ENCODE data around the gene IRAK1.

IRAK1 gene

DNA sequence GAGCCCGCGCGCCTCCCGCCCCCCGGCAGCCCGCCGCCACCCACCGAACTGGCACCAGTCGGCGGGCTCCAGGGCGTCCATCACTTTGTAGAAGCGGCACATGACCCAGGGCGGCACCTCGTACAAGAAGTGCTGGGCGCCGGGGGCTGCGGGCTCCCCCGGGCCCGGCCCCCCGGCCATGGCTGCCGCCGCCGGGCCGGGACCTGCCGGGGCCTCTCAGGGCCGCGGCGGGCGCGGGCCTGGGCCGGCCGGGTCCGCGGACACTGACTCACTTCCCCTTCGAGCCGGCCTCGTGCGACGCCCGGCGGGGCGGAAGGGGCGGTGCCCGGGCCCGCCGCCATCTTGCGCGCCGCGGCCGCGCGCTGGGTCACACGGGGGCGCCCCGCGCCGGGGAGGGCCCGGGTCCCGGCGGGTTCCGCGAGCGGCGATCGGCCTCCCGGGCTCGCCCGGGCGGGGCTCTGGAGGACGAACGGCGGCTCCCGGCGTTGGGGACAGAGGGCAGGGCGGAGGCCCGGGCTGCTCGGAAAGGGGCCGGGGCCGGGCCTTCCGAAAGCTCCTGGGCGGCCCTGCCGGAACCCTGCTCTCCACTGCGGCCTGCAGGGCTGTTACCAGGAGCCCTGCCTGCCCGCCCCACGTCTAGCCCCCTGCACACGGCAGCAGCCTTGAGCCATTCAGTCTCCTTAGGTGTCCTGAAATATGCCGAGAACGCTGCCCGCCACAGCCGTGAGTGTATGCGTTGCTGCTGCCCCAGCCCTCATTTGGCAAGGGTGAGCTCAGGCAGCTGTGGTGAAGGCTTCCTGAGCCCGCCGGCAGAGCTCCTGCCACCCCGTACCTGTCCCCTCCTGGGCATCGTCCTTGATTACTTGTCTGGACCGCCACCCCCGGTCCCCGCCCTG is at the start of gene IRAK1:
Gene IRAK1, minus strand, starts transcription at position 270 of the 896 bp plus-strand sequence. Its CDS starts 90 bp downstream, at position 180.
- DNase-seq = peak; percentile 62

DNA sequence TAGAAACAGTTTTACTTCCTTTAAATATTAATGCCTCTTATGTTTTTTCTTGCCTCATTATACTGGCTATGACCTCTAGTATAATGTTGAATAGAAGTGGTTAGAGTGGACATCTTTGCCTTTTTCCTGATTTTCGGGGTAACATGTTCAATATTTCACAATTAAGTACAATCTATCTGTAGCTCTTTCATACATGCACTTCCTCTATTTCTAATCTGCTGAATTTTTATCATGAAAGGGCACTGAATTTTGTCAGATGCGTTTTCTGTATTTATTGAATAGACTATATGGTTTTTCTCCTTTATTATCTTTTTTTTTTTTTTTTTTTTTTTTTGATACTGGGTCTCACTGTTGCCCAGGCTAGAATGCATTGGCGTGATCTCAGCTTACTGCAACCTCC is 48.9 kb upstream of the IRAK1 start:
- DNase-seq = no peak

DNA sequence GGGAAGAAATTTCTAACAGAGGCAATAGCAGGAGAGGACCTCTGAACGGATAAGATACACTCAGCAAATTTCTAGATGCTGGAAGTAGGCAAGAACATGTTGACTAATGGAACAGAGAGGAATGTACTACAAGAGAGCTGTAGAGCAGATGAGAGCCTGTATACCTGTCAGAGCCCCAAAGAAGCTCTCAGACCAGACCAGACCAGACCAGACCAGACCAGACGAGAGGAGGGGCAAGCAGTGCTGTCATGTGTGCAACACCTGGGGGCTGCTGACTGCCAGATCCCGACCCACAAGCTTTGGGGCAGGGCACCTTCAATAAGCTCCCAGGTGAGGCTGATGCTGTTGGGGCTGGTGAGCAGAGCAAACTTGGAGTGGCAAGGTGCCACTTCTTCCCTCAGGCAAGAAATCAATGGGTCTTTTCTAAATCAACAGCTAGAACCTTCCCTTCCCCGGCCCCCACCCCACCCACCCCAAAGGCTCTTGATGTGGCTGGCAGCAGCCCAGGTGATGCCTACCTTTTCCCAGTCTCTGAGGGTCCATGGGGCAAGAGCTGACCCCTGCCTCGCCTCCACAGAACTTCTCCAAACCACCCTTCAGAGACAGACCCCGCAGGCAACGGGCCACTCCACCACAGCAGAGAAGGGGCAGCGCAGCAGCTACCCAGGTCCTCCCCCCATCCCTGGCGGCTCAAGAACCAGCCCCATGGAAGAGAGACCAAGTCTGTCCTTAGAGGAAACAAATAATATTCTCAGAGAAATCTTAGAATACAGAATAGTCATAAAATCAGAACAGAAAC is 45.1 kb upstream of the IRAK1 start:
- DNase-seq = no peak

DNA sequence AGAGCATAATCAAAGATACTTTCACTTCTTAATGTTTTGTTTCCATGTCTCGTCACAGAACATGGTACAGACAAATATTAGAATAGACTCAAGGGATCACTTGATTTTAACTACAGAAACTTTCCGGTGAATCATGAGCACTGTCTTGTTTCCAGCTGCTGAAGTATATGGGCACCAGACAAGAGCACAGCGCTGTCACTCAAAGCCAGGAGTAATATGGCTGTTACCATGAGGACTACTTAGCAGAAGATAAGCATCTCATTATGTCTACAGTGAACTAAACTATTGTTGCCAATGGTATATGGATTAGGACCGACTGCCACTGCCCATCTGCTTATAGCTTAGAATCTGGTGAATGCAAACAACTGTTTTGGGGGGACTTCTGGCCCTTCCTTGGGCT is 43.5 kb upstream of the IRAK1 start:
- DNase-seq = no peak

DNA sequence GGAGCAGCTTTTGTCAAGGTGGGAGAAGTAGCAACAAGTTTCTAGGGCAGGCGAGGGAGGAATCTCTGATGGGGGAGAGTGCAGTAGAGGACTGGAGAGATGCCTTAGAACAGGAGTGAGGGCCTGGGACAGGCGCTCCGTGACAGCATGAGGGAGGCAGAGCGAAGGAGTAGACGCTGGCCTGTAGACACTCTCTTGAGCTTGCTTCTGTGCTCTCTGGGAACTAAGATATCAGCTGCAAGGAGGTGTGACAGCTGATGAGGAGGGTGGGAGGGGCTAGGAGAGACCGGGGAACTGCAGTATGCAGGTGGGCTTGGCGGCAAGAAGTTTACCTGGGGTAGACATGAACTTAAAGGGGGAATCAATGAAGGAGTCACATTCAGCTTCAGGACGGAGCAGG is 42.1 kb upstream of the IRAK1 start:
- DNase-seq = no peak

- DNase-seq = no peak
Observed at GRCh38 chrX:154059729-154060245, 40.1 kb upstream of the IRAK1 start.

DNA sequence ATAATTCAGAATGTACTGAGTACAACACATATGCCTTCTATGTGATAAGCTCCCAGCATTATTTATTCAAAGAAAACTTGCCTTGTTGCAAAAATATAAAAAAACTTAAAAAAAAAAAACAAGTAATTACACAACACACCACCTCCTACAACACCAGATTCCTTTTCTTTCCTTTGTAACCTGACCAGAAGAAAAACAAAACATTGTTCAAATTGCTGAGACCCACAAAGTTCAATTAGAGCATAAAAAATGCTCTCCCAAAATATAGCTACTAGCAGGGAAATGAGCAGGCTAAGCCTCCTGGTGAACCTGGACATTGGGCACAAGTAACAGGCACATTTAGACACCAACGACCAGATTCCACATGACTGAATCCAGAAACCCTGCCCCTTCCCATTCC is 39.5 kb upstream of the IRAK1 start:
- no peak for DNase-seq

- DNase-seq = peak; percentile 25
Observed at GRCh38 chrX:154058214-154058997, 38.7 kb upstream of the IRAK1 start.

DNA sequence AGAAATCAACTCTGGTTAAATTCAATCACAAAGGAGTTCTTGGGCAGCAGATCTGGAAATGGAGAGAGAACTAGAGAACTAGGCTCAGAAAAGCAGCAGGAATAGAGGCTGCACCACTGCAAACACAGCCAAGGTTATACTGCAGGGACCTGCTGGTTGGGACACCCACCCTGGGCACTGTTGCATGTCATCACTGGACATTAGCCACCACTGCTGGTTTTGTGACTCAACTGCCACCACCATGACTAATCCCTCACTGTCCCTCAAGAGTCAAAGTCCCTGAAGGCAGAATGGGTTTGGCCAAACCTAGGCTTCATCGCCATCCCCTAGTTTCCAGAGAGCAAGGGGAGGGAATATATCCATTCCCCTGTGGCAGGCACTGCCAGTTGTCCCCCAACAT is 38.1 kb upstream of the IRAK1 start:
- no peak for DNase-seq

GRCh38 chrX:154056770-154057241 is 37.1 kb upstream of the IRAK1 start:
- no peak for DNase-seq

DNA sequence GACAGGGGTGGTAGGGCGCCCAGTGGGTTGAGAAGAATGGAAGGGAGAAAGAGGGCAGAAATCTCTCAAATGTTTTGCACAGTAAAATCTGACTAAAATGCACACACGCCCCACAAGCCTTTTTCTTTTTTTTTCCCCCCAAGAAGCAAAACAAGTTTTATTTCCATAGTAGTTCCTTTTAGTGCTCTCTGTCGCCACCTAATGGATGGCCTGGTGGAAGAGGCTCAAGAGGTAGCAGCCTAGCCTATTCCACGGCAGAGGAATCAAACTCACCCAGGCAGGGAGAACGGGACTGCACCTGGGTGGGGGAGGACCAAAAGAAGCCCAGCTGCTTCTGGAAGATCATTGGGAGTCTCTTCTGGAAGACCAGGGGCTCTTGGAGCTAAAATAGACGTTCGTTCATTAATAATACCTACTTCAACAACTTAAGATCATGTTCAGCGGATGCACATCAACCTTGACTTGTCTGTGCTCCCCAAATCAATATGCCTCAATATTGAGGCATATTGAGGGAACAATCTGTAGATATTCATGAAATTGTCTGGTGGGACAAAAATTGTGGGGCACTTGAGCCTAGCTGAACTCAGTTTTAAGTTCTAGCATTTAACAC is 31.6 kb upstream of the IRAK1 start:
- peak; percentile 75 for DNase-seq

GRCh38 chrX:154050113-154050495 is 30.4 kb upstream of the IRAK1 start:
- no peak for DNase-seq

DNA sequence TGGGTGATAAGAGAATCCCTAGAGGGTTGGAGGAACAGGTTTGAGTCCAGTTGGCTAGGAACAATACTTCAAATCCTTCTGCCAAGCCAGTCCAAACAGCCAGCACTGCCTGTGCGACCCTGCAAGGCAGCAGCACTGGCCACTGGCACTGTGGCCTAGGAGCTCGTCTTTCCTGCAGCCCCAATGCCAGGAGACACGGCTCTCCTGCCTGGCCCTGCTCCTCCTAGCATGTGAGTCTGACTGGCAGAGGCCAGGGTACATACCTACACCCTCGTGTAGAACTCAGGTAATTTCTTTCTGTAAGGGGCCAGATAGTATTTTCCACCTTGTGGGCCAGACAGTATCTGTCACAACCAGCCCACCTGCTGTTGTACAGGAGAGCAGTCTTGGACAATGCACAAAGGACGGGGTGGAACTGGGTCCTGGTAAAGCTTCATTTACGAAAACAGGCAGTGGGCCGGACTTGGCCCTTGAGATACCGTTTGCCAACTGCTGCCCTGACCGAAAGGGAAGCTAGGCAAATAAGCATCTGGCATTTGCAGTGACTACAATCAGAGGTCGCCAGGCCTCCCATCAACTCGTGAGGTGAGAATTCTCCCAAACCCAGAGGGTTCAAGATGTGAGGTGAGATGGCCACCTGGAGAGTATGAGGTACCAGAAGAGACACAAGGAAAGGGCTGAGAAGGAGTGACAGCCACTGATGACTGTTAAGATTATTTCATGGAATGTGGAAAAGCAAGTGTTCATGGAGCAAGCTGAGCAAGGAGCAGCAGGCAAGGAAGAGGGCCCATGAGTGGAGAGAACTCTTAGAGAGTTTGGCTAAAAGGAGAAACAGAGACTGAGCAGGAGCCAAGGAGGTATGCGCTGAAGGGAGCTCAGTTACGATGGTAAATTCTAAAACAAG is 29.8 kb upstream of the IRAK1 start:
- DNase-seq = no peak

DNA sequence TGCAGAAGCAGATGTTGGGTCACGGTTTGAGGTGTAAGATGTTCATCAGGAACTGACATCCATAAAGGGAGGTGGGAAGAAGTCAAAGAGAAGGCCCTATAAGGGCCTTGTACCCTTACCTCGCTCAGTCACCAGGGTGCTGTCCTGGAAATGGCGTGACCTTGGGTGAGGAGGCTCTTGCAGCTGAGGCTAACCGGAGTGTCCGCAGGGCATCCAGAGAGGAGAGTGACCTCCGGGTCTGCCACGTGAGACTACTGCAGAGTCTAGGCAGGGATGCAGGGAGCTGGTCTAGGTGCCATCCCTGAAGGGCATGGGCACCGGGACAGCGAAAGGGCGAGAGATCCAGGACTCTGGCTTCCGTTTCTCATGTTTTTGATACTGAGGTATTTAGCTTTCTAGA is 28.7 kb upstream of the IRAK1 start:
- no peak for DNase-seq

- DNase-seq = no peak
Observed at GRCh38 chrX:154046940-154047610, 27.4 kb upstream of the IRAK1 start.

- no peak for DNase-seq
Observed at GRCh38 chrX:154046031-154046781, 26.5 kb upstream of the IRAK1 start.

DNA sequence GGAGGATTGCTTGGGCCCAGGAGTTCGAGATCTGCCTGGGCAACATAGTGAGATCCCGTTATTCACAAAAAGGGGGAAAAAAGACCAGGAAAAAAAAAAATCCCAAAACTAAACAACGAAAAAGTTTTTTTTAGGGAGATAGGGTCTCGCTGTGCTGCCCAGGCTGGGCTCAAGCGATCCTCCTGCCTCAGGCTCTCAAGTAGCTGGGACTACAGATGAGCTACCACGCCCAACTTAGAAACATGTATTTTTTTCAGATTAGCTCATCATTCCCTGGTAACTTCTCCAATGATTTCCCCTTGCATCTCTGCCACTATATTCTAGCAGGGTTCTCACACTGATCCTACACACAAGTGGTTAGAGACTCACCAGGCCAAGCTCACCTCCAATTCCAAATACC is 24.4 kb upstream of the IRAK1 start:
- DNase-seq = no peak

DNA sequence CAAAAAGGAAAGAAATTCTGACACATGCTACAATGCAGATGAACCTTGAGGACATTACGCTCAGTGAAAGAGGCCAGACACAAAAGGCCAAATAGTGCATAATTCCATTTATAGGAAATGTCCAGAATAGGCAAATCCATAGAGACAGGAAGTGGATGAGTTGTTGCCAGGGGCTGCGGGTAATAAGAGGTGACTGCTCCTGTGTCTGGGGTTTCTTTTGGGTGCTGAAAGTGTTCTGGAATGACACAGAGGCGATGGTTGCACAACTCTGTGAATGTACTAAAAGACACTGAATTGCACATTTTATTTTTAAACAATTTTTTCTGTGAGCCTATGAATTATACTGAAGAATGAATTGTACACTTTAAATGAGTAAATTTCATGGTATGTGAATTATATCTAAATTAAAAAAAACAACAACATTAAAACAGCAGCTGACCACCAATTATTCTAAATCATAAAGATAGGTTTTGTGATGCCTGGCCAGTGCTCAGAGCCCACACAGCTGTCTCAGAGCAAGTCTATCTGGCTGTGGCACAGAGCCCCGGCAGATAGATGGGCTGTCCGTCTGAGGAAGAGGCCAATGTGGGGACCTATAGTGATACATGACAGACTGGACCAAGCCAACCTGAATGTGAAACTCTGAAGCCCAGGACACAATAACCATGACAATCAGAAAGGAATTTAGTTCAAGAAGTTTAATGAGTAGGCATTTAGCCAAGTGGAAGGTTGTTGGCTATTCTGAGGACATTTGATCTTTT is 23.5 kb upstream of the IRAK1 start:
- no peak for DNase-seq

- no peak for DNase-seq
Observed at GRCh38 chrX:154040863-154041262, 21.2 kb upstream of the IRAK1 start.

All from activated CD4-positive, alpha-beta T cell treated with anti-CD3 and anti-CD28 coated beads for 48 hours (primary cell).